Measurements from ENCODE around the gene ABCB1.
A peak's percentile ranks its signal among the peaks of the same experiment; 100 is the strongest.
"Not testable (repeated sequence)": the region's sequence is repeated elsewhere in the genome, so short reads cannot be mapped to it uniquely, and the experiment has no call there.

ABCB1 gene

GRCh38 chr7:87511510-87511909 lies 89.2 kb downstream of the ABCB1 start:
- DNase-seq: no peak

DNA sequence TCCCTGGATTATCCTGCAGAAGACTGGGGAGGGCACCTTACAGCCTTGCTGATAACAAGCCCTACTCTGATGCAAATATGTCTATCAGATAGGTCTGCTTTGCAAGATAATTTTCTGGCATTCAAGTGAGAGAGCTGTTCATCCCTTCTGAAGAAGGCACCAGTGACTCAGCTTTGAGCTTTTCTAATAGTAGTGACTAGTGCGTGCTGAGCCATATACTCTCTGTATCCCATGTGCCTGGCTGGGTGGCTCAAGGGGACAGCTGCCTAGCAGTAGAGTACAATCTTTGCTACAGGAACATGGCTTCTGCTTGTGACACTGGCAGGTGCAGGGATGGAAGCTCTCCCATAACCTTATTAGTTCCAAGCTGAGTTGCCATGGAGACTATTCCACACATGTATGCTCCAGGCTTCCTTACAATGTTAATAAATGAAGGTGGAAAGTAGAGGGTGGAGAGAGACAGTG lies 90.2 kb downstream of the ABCB1 start:
- DNase-seq: no peak

DNA sequence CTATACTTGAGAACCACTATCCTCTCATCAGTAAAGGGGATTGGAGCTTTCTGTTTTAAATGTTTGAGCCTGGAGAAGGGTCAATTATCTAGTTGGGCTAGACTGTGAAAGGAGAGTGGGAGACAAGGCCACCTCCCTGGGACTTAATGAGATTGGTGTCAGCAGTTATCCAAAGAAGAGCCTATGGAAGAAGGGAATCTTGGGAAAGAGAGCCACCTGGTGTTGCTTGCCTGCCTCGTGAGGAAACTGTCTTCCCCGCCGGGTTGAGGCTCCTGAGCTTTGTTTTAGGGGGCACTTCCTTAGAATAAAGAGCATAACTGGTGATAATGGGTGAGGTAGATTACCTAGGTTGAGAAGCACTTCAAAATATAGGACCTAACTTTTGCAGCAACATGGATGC lies 93.2 kb downstream of the ABCB1 start:
- DNase-seq: no peak

GRCh38 chr7:87506246-87507180 lies 94.2 kb downstream of the ABCB1 start:
- peak in 1 of 2 donors; percentile 3 for DNase-seq

DNA sequence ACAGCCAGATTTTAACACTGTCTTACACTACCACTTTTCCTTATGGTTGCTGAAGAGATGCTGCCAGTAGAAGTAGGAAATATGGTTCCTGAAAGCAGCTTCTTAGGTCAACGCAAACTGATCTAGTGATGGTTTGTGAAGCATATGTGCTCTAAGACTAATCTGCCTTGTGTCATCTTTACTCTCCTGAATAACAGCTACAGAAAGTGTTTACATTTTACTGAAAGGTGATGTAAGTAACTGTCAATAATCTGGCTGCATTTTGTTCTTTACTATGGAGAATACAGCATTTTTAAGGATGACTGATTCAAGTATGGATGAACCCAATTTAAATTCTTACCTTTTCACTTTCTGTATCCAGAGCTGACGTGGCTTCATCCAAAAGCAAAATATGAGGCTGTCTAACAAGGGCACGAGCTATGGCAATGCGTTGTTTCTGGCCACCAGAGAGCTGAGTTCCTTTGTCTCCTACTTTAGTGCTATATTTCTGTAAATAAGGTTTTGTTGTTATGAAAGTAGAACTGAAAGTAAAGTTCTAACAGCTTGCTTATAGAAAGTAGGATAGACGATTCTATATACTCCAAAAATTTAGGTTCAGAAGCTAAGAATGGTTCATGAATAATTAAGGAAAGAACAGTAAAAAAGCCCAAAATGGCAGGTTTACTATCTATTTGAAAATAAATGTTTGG lies 95.0 kb downstream of the ABCB1 start:
- no peak for DNase-seq

DNA sequence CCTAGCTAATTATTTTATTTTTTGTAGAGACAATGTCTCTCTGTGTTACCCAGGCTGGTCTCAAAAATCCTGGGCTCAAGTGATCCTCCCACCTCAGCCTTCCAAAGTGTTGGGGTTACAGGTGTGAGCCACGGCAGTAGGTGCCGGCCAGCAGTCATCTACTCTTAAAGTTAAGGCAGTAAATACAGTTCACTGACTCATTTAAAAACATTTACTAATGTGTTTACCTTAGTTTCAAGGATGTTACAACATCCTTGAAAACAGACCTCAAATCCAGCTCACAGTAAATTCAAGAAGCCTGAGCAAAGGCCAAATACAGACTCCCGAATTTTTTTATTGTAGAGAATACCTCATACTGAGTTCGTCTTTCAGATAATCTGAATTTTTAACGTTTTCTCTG lies 95.6 kb downstream of the ABCB1 start:
- no peak for DNase-seq

DNA sequence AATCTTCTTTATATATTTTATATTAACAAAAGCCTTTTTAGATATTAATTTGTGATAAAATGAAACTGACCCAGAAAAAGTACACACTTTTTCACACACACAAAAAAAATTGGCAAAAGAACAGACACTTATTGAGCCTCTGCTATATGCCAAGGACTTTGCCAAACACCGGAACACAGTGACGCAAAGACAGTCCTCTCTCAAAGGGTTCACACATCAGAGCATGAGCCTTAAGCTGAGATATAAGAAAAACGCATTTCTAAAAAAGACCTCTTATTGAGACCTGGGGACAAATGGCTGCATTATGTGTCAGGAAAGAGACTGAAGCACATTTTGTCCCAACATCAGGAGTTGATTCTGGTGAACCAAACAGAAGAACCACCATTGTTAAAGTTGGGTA lies 101.2 kb downstream of the ABCB1 start:
- no peak for DNase-seq

GRCh38 chr7:87498893-87499292 lies 101.8 kb downstream of the ABCB1 start:
- no peak for DNase-seq

DNA sequence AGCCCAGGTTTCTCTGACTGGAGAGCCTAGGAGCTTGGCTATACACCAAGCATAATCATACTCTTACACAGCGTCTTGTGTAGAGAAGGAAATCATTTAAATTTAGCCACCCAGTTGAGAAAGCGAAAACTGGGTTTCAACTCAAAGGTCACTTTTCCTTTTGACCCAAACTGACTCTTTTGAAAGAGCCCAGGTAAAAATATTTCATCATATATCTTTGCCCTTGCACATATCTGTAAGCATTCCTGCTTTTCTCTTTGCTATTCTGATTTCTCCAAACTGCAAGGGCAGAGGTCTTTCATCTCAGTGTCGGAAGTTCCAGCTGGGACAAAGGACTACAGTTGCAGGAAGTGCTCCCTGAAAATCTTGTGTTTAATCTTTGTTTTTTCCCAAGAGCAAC lies 103.2 kb downstream of the ABCB1 start:
- no peak for DNase-seq

DNA sequence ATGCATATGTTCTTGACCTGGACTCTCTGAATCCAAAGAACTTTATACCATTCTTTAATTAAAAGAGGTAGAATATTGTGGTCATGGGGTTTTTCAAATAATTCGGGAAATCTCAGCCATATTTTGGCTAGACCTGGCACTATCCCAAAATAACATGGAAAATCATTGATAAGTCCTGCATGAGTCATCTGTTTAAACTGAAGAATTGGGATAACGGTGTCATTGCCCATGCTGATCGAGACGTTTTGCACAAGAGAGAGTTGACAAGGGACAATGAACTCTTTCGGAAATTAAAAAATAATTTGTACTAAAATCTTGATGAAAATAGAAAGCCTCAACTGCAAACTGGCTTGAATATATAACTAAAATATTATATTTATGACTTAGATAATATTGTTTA lies 105.3 kb downstream of the ABCB1 start:
- no peak for DNase-seq

DNA sequence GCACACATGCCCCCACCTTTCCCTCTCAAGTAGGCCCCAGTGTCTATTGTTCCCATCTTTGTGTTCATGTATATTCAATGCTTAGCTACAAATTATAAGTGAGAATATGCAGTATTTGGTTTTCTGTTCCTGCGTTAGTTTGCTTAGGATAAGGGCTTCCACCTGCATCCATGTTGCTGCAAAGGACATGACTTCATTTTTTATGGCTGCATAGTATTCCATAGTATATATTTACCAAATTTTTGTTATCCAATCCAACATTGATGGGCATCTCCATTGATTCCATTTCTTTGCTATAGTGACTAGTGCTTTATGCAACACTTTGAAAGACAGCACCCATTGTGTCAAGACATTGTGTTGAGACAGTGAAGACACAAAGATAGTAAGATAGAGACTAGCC lies 106.2 kb downstream of the ABCB1 start:
- no peak for DNase-seq

GRCh38 chr7:87483131-87483530 lies 117.6 kb downstream of the ABCB1 start:
- no peak for DNase-seq

DNA sequence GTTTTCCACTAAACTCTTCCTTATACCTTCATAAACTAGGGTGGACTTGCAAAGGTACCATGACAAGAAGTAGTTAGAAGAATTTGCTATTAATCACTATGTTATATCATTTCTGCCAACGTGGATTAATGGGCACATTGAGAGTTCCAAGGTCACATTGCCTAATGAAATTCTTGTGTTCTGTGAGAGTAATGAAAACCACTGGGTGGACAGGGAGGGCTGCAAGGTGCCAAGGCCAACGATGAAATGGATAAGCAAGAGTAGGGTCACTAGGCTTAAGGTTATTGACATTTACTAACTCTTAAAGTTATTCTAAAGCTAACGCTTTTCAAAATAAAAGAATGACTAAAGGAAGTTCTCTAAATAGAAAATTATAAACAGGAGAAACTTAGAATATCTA lies 118.6 kb downstream of the ABCB1 start:
- DNase-seq: no peak

DNA sequence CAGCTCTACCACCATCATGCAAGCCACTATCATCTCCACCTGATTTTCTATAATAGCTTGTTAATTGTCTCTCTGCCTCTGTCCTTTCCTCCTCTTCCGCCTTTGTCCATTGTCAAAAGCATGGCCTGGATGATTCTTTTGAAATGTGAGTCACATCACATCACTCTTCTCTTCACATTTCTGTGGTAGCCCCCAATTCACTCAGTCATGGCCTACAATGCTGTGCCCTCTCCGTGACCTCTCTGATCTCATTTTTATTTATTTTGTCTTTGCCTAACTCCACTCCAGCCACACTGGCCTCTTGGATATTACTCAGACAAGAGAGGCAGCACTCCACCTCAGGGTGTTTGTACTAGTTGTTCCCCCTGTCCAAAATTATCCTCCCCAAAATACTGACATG lies 120.3 kb downstream of the ABCB1 start:
- no peak for DNase-seq

GRCh38 chr7:87479951-87480350 lies 120.7 kb downstream of the ABCB1 start:
- DNase-seq: no peak

GRCh38 chr7:87476179-87476557 lies 124.5 kb downstream of the ABCB1 start:
- DNase-seq: no peak

GRCh38 chr7:87475359-87476178 lies 125.1 kb downstream of the ABCB1 start, which contains the start of gene ABCB4:
ABCB4 (minus strand) TSS chr7:87475680; CDS start chr7:87475465, 215 bp downstream.
- peak in 1 of 2 donors; percentile 7 for DNase-seq

GRCh38 chr7:87474533-87475358 lies 125.9 kb downstream of the ABCB1 start:
- peak; percentile 18 to 57 for DNase-seq

DNA sequence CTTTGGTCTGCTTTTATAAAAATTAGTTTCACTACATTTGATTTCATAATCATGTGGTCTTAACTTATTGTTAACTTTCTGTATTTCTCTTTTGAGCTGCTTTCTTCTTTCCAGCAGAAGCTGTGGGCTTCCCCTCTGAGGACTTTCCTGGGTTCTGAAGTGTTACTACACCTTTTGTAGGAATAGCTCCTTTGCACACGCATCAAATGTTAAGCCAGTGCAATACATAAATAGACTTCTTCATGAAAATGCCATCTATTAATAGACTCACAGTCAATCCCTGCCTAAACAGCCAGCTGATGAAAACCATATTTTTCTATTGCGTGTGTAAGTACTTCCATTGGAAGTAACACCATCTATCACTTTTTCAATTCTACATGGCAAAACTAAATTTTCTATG lies 126.7 kb downstream of the ABCB1 start:
- no peak for DNase-seq

DNA sequence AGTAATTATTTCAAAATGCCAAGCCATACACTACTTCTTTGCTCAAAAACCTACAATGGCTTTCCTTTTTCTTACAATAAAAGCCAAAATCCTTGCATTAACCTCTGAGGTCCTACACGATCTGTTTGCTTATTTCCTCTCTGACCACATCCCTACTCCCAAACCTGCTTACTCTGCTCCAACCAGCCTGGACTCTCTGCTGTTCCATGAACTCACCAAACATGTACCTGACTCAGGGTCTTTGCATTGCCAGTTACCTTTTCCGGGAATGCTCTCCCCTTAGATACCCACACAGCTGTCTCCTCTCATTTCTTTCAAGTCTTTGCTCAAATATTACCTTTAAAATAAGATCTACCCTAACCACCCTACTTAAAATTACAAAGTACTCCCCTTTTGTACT lies 127.5 kb downstream of the ABCB1 start:
- no peak for DNase-seq

DNA sequence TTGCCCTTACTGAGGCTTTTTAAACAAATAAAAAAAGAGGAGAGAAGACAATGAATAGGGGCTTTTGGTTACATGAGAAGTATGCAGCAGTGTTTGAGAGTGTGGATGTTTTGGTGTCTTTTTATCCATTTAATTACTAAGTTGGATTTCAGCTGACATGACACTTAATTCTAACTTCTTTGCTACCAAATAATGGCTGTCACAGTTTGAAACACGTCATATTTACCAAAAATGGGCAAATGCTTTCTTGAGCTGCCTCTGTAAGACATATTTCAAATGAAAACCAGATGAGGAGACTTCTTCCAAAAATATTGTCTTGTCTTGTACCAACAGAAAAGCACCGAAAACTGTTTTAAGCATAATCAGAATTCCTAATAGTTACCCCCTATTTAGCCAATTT lies 129.2 kb downstream of the ABCB1 start:
- DNase-seq: no peak

GRCh38 chr7:87469204-87469603 lies 131.5 kb downstream of the ABCB1 start:
- not testable (repeated sequence) for DNase-seq

Measured in CD4-positive, alpha-beta T cell treated with Interleukin-1 beta for 1 hour (primary cell).